SK-N-MC (cell line): Measurements from ENCODE around the gene RBM28.

Source experiments
- EZH2 ChIP-seq: fragments of 200-600 bp; sonication (generic); IDR thresholded peaks from one replicate; pipeline ENCODE4 v1.6.1; 2017; ENCODE audit warnings: antibody characterized with exemption
- POLR2AphosphoS5 ChIP-seq: IDR thresholded peaks from 2 replicates; pipeline ENCODE4 v1.6.1; 2012; ENCODE audit warnings: mild to moderate bottlenecking, low read depth, low read length, borderline replicate concordance

DNA sequence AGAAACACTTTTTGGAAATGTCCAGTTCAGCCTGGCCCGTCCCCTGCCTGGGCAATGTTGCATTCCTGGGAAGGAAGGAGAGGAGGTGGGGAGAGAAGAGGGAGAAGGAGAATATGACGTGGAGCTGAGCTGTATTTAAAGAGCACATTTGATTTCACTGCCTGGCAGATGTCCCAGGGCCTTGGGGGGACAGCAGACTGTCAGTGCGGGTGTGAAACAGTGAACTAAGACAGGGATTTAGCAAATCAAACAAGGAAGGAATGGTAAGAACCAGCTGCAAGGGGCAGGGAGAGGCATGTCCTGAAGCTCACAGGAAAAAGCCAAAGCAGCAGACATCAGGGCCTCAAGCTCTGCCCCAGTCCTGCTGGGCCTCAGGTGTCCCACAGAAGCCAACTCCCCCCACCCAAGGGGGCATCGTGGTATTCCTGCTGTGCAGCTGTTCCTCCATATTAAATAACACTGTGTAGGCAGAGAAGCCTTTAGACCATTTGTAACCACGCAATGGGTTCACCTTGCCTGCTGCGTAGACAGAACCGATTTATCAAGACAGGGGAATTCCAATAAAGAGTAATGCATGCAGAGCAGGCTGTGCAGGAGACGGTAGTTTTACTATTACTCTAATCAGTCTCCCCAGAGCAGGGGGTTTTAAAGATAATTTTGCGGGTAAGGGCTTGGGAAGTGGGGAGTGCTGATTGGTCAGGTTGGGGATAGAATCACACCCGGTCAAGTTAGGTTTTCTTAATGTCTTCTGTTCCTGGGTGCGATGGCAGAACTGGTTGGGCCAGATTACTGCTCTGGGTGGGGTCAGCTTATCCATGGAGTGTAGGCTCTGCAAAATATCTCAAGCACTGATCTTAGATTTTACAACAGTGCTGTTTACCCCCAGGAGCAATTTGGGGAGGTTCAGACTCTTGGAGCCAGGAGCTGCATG is 84.3 kb downstream of the RBM28 start:
- TF ChIP-seq EZH2, result no peak
- TF ChIP-seq POLR2AphosphoS5, result no peak
